Measurements from ENCODE around the gene C17orf113. TPM values are rescaled to one million over a fixed set of nuclear protein-coding genes. Genes with fewer than 3 reads are reported as not detected.

Gene C17orf113
- total and polyA plus RNA-seq, 2 of the 13 experiments (the other 11 are each of a cell fraction or from before 2014, with no cell fraction given), result 0.87 to 1.1 TPM

DNA sequence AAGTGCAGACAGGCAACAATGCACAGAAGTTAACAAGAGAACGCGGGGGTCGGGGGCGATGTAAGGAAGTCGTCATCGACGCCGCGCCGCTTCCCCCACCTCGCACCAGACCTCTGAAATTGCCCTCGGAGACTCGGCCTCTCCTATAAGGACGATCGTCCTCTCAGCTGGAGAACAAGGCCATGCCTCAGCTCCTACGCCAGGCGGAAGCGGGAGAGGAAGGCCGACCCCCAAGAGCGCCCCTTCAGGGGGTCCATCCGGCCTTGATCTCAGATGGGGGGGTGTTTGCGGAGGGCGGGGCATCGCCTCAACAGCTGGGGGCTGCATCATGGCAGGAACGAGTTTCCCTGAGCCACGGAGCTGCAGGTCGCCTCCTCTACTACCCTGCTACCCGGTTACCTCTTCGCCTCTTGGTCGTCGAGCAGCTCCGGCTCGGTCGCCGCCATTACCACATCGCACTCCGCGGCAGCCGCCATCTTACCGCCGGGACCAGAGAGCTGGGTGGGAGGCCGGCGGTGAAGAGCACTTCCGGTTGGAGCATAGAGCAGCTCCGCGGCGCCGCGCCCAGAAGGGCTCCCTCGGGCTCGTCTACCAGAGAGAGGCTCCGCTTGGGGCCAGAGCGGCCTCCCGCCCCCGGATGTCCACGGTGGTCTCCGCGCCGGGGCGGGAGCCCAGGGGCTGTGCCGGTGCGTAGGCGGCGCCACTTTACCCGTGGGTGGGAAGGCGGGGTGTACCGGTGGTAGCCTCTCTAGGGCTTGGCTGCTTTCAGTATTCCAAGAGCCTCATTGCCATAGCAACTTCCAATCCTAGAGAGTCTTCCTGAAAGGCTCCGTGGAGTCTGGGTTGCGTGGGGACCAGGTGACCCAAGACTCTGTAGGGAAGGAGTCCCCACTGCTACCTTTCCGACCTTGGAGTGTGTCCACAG is 33.2 kb downstream of the C17orf113 start, which contains the start of gene DNAJC7 (continued):
- peak; percentile 74 for TF ChIP-seq ARNTL (CRISPR knock-in tag; IDR thresholded peaks at IDR 0.05)
- TF ChIP-seq CHD2 (IDR thresholded peaks at IDR 0.05; ENCODE audit: low read depth, low read length), result no peak
- TF ChIP-seq ZNF331 (CRISPR knock-in tag; IDR thresholded peaks at IDR 0.05), result peak; percentile 72; the same call in 1 of the 2 replicates
- TF ChIP-seq, protein P1, sequence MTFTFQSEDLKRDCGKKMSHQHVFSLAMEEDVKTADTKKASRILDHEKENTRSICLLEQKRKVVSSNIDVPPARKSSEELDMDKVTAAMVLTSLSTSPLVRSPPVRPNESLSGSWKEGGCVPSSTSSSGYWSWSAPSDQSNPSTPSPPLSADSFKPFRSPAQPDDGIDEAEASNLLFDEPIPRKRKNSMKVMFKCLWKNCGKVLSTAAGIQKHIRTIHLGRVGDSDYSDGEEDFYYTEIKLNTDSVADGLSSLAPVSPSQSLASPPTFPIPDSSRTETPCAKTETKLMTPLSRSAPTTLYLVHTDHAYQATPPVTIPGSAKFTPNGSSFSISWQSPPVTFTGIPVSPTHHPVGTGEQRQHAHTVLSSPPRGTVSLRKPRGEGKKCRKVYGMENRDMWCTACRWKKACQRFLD (CRISPR knock-in tag; IDR thresholded peaks at IDR 0.05; ENCODE audit: borderline replicate concordance), result peak; percentile 96
- TF ChIP-seq NPAS2 (CRISPR knock-in tag; IDR thresholded peaks at IDR 0.05; ENCODE audit: borderline replicate concordance), result no peak
- TF ChIP-seq, protein P2, sequence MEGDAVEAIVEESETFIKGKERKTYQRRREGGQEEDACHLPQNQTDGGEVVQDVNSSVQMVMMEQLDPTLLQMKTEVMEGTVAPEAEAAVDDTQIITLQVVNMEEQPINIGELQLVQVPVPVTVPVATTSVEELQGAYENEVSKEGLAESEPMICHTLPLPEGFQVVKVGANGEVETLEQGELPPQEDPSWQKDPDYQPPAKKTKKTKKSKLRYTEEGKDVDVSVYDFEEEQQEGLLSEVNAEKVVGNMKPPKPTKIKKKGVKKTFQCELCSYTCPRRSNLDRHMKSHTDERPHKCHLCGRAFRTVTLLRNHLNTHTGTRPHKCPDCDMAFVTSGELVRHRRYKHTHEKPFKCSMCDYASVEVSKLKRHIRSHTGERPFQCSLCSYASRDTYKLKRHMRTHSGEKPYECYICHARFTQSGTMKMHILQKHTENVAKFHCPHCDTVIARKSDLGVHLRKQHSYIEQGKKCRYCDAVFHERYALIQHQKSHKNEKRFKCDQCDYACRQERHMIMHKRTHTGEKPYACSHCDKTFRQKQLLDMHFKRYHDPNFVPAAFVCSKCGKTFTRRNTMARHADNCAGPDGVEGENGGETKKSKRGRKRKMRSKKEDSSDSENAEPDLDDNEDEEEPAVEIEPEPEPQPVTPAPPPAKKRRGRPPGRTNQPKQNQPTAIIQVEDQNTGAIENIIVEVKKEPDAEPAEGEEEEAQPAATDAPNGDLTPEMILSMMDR (CRISPR knock-in tag; IDR thresholded peaks at IDR 0.05), result peak; percentile 76
- peak; percentile 87 for TF ChIP-seq ZFY (CRISPR knock-in tag; IDR thresholded peaks at IDR 0.05)
- TF ChIP-seq, protein P3, sequence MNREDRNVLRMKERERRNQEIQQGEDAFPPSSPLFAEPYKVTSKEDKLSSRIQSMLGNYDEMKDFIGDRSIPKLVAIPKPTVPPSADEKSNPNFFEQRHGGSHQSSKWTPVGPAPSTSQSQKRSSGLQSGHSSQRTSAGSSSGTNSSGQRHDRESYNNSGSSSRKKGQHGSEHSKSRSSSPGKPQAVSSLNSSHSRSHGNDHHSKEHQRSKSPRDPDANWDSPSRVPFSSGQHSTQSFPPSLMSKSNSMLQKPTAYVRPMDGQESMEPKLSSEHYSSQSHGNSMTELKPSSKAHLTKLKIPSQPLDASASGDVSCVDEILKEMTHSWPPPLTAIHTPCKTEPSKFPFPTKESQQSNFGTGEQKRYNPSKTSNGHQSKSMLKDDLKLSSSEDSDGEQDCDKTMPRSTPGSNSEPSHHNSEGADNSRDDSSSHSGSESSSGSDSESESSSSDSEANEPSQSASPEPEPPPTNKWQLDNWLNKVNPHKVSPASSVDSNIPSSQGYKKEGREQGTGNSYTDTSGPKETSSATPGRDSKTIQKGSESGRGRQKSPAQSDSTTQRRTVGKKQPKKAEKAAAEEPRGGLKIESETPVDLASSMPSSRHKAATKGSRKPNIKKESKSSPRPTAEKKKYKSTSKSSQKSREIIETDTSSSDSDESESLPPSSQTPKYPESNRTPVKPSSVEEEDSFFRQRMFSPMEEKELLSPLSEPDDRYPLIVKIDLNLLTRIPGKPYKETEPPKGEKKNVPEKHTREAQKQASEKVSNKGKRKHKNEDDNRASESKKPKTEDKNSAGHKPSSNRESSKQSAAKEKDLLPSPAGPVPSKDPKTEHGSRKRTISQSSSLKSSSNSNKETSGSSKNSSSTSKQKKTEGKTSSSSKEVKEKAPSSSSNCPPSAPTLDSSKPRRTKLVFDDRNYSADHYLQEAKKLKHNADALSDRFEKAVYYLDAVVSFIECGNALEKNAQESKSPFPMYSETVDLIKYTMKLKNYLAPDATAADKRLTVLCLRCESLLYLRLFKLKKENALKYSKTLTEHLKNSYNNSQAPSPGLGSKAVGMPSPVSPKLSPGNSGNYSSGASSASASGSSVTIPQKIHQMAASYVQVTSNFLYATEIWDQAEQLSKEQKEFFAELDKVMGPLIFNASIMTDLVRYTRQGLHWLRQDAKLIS (CRISPR knock-in tag; IDR thresholded peaks at IDR 0.05), result peak; percentile 83
- peak; percentile 82; the same call in 1 of the 2 replicates for TF ChIP-seq MEIS1 (CRISPR knock-in tag; IDR thresholded peaks at IDR 0.05; ENCODE audit: borderline replicate concordance)
- no peak for TF ChIP-seq BHLHE40 (IDR thresholded peaks at IDR 0.05; ENCODE audit: low read length)
- no peak for TF ChIP-seq ARNT (IDR thresholded peaks at IDR 0.05)
- peak; percentile 29 for TF ChIP-seq FOXO1 (CRISPR knock-in tag; IDR thresholded peaks at IDR 0.05)
- peak; percentile 94 for TF ChIP-seq DMAP1 (CRISPR knock-in tag; IDR thresholded peaks at IDR 0.05)
- TF ChIP-seq, protein P4, sequence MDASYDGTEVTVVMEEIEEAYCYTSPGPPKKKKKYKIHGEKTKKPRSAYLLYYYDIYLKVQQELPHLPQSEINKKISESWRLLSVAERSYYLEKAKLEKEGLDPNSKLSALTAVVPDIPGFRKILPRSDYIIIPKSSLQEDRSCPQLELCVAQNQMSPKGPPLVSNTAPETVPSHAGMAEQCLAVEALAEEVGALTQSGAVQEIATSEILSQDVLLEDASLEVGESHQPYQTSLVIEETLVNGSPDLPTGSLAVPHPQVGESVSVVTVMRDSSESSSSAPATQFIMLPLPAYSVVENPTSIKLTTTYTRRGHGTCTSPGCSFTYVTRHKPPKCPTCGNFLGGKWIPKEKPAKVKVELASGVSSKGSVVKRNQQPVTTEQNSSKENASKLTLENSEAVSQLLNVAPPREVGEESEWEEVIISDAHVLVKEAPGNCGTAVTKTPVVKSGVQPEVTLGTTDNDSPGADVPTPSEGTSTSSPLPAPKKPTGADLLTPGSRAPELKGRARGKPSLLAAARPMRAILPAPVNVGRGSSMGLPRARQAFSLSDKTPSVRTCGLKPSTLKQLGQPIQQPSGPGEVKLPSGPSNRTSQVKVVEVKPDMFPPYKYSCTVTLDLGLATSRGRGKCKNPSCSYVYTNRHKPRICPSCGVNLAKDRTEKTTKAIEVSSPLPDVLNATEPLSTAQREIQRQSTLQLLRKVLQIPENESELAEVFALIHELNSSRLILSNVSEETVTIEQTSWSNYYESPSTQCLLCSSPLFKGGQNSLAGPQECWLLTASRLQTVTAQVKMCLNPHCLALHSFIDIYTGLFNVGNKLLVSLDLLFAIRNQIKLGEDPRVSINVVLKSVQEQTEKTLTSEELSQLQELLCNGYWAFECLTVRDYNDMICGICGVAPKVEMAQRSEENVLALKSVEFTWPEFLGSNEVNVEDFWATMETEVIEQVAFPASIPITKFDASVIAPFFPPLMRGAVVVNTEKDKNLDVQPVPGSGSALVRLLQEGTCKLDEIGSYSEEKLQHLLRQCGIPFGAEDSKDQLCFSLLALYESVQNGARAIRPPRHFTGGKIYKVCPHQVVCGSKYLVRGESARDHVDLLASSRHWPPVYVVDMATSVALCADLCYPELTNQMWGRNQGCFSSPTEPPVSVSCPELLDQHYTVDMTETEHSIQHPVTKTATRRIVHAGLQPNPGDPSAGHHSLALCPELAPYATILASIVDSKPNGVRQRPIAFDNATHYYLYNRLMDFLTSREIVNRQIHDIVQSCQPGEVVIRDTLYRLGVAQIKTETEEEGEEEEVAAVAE (CRISPR knock-in tag; IDR thresholded peaks at IDR 0.05; ENCODE audit: borderline replicate concordance), result peak; percentile 84
- peak; percentile 89 for TF ChIP-seq NR2C2 (CRISPR knock-in tag; IDR thresholded peaks at IDR 0.05; ENCODE audit: borderline replicate concordance)
- TF ChIP-seq, protein P5, sequence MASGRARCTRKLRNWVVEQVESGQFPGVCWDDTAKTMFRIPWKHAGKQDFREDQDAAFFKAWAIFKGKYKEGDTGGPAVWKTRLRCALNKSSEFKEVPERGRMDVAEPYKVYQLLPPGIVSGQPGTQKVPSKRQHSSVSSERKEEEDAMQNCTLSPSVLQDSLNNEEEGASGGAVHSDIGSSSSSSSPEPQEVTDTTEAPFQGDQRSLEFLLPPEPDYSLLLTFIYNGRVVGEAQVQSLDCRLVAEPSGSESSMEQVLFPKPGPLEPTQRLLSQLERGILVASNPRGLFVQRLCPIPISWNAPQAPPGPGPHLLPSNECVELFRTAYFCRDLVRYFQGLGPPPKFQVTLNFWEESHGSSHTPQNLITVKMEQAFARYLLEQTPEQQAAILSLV (CRISPR knock-in tag; IDR thresholded peaks at IDR 0.05; ENCODE audit: borderline replicate concordance), result peak; percentile 82; the same call in 1 of the 2 replicates

All from HepG2 (cell line).